ENCODE measurements around the gene SLC9A6. TPM values are rescaled to one million over a fixed set of nuclear protein-coding genes. Genes with fewer than 3 reads are reported as not detected.

SLC9A6 gene
- total and polyA plus RNA-seq, 2 experiments from 2014 or later, result 7.2 to 17.1 TPM

- TF ChIP-seq EZH2phosphoT487 (IDR thresholded peaks at IDR 0.05; ENCODE audit: unreplicated experiment), result no peak
Measured at GRCh38 chrX:135982860-135983259, 2.4 kb upstream of the SLC9A6 start (continued).

GRCh38 chrX:135984256-135984655 is 979 bp upstream of the SLC9A6 start:
- peak overlapping the region; percentile 80 for H3K4me3 Mint-ChIP-seq
- no peaks in the 10 kb centered on the region; the same call in 2 of the 3 replicates for H3K36me3 Mint-ChIP-seq (ENCODE audit: low read depth)
- H3K9me3 Mint-ChIP-seq, result no peaks in the 10 kb centered on the region
- Histone ChIP-seq H3K27me3 (ENCODE audit: insufficient read depth) (no peaks in the 10 kb centered on the region), H2AFZ (peak overlapping the region; percentile 81), H3F3A (replicated peaks; ENCODE audit: low read depth) (no peaks in the 10 kb centered on the region), H3K79me2 (replicated peaks; ENCODE audit: insufficient read depth) (peaks cover 39% of the 10 kb centered on the region), H3K27ac (ENCODE audit: low read depth) (peak overlapping the region; percentile 80; the same call in 1 of the 2 replicates), H4K20me1 (replicated peaks; ENCODE audit: insufficient read depth) (no peaks in the 10 kb centered on the region; the same call in 1 of the 2 replicates), H3K36me3 (ENCODE audit: insufficient read depth) (no peaks in the 10 kb centered on the region), H3K4me3 (peak overlapping the region; percentile 72), H3K9me2 (ENCODE audit: insufficient read depth) (no peaks in the 10 kb centered on the region), H3K4me1 (ENCODE audit: insufficient read depth) (0 out of 2 replicates have a peak, but pooled peaks cover 7% of the 10 kb centered on the region), H3K4me2 (peak overlapping the region; percentile 70)
- ATAC-seq (no peak), DNase-seq (ENCODE audit: low spot score) (no peak)
- TF ChIP-seq EZH2 (IDR thresholded peaks at IDR 0.05; ENCODE audit: low read depth, unreplicated experiment) (no peak), ZNF462 (CRISPR knock-in tag; IDR thresholded peaks at IDR 0.05) (no peak), NANOG (IDR thresholded peaks at IDR 0.05; ENCODE audit: borderline replicate concordance) (no peak), STAT1 (IDR thresholded peaks at IDR 0.05; ENCODE audit: unreplicated experiment) (no peak), POLR2AphosphoS5 (IDR thresholded peaks at IDR 0.05; ENCODE audit: low read depth) (no peak)
- H3K4me1 Mint-ChIP-seq, result peaks cover 26% of the 10 kb centered on the region
- peak overlapping the region; percentile 24; the same call in 1 of the 2 replicates for H3K27ac Mint-ChIP-seq
- peaks cover 3% of the 10 kb centered on the region for H3K27me3 Mint-ChIP-seq (ENCODE audit: insufficient read depth, low read depth, poor library complexity)
